Stimulated activated CD4-positive, alpha-beta T cell treated with anti-CD3 and anti-CD28 coated beads, Interleukin-12 subunit alpha, Interleukin-12 subunit beta, amount 100 ng/mL, for 48 hours (primary cell): ENCODE measurements around the gene NRIP2.

Source experiments
- DNase-seq, 3 donors: peaks; one replicate each; pipeline ENCODE4 v3.0.0-alpha.2; 2020; ENCODE audit warnings: low read depth in 2 of 3, low spot score in 1 of 3

The NRIP2 gene

DNA sequence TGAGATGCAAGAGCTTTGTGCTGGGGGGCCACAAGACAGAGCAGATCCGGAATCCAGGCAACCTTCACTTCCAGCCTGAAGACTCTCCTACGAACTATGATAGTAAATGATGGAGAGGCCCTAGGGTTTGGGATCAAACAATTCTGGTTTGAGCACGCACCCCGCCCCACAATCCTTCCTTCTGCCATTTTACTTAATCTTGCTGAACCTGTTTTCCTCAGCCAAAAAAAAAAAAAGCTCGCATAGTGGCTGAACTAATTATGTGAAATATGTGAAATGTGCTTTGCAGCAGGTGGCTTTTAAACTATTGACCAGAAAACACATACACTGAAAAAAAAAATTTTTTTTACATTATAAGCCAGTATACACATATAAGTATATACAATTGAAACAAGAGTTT, 23.0 kb downstream of the NRIP2 start:
- no peak for DNase-seq

DNA sequence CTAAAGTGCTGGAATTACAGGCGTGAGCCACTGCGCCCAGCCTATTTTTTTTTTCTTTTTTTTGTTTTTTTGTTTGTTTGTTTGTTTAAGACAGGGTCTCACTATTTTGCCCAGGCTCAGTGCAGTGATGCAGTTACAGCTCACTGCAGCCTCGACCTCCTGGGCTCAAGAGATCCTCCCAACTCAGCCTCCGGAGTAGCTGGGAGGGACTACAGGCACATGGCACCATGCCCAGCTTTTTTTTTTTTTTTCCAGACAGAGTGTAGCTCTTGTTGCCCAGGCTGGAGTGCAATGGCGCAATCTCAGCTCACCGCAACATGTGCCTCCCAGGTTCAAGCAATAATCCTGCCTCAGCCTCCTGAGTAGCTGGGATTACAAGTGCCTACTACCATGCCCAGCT, 28.1 kb downstream of the NRIP2 start:
- DNase-seq: no peak

DNA sequence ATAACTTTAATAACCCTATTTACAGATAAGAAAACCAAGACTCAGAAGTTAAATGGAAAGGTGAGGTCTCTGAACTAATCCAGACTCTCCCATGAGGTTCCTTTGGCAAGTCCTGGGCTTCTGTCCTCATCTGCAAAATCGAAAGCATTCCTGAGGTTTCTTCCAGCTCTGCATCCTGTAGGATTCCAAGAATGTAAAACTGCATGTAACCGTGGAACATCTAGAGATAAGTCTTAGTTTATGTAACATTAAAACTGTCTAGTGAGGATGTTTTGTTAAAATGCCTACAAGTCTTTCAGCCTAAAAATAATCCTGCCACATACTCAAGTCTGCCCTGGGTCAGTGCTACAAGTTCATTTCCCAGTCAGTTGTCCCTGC, 29.7 kb downstream of the NRIP2 start:
- no peak for DNase-seq

DNA sequence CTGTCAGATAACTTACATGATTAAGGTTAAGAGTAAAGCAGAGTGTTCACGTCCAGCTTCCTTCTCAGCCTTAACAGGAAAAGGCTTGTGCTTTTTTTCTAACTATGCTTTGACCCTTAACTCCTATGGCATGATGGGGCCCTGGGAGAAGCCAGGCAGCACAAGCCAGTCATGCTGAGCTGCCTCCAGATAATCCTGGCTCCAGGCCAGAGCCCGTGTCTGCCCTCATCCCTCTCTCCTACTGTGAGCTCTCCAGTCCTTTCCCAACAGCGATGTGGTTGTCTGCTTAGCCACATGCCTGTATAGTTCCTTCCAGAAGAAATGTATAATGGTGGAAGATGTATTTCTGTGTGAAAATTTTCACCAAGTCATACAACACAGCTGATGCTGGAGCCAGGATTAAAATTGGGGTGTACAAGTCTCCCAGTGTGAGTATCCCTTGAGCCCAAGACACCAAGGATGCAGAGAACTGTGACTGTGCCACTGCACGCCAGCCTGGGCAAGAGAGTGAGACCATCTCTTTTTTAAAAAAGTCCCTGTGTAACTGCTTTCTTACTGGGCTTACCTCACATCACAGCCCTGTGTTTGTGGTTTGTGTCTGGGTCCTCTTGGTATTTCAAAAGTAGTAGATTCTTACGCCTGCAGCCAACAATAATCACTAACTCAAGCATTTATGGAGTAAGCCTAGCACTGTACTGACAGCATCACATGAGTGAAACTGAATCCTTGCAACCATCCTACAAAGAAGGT, 30.3 kb downstream of the NRIP2 start:
- DNase-seq: no peak

DNA sequence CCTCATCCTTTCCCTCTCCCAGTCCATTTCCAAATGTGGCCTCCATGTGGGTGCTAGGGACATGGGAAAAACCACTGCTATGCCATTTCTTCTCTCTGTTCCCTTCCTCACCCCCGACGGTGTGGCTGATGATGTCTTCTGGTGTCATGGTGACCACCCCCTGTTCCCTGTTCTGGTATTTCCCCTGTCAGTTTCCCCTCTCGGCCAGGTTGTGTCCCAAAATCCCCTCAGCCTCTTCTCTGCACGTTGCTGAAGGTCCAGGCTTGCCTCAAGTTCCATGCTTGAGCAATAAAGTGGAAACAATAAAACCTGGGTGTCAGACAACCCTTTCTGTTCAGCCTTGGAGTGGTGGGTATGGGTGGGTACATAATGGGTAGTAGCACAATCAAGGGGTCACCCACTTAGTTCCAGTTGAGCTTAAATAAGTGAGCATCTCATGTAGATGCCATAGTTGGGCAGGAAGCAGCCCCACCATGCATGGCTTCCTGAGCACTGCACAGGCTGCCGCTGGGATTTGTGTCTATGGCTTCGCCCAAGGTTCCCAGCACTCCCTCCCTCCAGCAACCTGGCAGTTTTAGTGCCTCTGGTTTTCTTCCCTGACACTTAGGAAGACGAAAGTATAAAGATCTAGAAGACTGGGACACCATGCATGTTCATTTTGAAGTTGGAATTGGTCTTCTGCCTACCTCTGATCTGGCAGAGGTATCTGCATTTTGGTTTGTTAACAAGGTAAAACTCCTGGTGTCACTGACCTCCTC, 31.0 kb downstream of the NRIP2 start:
- no peak for DNase-seq

DNA sequence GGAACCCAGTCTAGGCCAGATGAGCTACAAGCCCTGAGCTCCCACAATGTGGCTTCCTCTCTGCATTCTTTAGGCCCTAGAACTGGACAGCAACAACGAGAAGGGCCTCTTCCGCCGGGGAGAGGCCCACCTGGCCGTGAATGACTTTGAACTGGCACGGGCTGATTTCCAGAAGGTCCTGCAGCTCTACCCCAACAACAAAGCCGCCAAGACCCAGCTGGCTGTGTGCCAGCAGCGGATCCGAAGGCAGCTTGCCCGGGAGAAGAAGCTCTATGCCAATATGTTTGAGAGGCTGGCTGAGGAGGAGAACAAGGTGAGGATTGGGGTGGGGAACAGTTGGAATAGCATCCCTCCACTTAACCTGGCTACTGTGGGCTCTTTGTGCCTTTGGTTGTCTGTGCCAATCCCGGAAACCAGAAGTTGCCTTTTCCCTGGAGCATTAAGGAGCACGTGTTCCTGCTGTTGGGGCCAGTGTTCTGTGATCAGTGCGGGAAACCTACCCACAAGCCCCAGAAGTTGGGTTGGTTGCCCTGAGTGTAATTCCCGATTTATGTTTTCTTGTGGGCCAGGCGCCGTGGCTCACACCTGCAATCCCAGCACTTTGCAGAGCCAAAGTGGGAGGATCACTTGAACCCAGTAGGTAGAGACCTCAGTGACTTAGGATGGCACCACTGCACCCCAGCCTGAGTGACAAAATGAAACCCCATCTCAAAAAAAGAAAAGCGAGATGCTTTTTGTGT, 33.6 kb downstream of the NRIP2 start:
- no peak for DNase-seq

DNA sequence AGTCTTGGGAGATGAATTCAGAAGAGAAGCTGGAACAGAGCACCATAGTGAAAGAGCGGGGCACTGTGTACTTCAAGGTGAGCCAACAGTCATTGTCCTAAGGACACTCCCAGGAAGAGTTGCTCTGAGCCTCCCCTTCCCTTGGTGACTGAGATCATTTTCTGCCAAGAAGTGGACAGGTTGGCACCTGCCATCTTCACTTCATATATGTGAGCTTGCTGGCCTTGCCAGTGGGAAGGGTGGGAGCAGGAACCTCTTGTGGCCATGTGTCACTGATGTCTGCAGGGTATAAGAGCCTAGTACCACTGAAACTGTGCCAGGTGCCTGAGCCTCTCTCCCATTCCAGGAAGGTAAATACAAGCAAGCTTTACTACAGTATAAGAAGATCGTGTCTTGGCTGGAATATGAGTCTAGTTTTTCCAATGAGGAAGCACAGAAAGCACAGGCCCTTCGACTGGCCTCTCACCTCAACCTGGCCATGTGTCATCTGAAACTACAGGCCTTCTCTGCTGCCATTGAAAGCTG, 34.7 kb downstream of the NRIP2 start:
- DNase-seq: no peak

DNA sequence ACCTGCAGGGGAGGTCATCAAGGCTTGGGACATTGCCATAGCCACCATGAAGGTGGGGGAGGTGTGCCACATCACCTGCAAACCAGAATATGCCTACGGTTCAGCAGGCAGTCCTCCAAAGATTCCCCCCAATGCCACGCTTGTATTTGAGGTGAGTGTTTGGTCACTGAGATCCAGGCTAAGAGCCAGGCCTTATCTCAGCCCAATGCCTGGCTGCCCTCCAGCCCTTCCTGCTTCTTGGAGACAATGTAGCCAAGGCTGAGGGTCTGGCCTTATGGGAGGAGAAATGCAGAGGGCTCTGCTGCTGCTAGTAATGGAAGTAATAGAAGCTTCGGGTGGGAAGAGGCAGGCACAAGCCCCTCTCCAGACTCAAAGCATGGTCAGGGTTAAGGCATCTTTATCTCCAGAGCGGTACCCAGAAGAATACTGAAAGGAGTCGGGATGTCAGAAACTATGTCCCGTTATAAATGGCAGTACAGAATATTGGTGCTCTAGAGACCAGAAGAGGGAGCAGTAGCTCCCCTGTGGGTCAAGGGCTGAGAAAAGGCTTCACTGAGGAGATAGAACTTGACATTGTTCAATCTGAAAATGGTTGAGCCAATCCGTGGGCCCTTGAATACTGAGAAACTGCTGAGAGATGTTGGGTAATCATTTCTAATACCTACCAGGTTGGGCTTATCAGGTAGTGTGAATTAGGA, 37.0 kb downstream of the NRIP2 start:
- no peak for DNase-seq

DNA sequence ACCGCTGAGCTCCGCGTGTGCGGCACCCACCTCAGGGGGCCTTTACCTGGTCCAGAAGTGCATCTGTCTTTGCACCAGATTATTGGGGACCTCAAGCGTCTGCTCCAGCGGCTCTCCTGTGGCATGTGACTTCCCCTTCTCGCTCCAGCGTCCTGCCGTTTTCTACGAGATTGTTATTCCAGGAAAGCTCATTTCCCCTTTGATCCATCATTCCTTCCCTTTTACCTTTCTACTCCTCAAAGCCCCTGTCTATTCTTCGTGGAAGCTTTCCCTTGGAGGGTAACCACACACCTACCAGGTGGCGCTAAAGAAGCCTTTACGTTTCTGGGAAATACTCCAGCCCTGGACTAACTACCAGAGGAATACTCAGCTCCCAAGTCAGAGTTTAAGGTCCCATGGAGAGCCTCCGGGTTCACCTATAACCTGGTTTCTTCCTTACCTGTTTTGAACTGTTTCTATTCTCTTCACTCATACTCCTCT, 38.6 kb downstream of the NRIP2 start:
- DNase-seq: no peak

DNA sequence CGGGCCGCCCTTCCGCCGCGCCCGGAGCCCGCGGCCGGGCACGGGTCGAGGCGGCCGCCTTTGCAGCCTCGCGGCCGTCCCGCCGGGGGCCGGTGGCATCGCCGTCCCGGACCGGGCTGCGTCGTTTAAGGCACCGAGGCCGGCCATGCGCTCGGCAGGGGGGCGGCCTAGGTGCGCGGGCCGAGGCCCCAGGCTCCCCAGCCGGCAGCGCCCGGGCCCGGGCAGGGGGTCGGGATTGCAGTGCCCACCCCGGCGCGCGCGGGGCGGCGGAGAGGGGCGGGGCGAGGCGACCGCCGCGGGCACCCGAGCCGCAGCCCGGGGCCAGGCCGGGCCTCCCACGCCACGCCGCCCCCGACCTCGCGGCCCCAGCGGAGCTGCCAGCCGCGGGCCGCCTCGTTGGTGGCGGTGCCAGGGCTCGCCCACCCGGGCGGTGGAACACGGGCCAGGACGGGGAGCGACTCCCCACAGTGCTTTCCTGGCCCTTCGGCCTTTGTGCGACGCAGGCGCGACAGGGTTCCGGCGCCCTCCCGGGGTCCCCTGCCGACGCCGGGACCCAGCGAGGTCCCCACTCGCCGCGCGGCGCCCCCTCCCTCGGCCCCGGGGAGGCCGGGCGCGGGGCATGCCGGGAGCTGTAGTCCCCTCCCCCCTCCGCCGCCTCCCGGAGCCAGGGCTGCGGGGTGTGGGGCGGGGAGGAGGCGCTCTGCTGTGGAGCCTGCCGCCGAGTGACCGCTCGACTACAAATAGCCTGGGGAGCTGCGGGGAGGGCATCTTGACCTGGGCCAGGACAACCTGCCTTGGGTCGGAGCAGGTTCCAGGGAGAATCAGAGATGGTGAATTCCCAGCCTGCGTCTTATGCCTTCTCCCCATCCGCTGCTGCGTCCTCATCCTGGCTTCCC, 39.3 kb downstream of the NRIP2 start:
- peak; percentile 32 to 64 (median 48) for DNase-seq

DNA sequence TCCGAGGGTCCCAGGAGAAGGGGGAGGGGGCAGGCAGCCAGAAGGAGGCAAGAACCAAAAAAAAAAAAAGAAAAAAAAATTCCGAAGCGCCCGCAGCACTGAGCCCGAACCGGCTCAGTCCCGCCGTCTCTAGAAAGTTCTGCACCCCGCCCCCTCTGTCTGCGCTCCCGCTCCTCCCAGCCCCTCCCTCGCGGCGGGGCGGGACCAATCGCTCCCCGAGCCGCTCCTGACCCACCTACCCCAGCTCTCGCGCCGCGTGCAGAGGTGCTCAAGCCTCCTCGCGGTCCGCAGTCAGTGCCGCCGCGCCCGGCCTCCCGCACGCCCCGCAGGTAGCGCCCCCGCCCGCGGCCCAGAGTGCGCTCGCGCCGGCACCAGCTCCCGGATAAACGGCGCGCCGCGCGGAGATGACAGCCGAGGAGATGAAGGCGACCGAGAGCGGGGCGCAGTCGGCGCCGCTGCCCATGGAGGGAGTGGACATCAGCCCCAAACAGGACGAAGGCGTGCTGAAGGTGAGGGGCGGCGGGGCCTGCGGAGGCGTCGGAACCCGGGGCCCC, 40.0 kb downstream of the NRIP2 start, which contains the start of gene FKBP4:
Gene FKBP4, plus strand, starts transcription at position 235 of the 554 bp plus-strand sequence. Its CDS starts 170 bp downstream, at position 405.
- peak; percentile 77 to 89 (median 77) for DNase-seq

DNA sequence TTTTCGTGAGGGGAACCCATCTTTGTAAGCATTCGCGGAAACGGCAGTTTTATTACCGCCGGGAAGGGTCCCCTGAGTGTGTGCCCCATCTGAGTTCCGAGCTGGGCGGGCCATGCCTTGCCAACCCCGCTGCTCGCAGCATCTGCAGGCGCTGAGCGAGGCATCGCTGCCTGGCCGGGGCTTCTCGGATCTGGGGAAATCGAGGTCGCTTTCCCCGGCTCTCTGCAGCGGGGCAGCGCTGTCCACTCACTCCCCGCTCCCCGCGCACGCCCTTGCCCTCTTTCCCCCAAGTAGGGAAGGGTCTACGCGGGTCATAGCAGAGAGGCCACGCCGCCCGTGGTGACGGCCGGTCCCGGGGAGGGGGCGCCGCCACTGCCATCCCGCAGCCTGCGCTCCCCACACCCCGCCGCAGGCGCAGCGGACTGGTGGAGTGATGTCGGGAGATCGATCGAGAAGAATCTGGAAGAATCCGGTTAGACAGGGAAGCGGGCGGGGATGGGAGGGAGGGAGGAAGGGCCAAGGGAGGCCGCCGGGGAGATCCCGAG, 40.6 kb downstream of the NRIP2 start:
- DNase-seq: peak in 2 of 3 donors; percentile 8 to 11

DNA sequence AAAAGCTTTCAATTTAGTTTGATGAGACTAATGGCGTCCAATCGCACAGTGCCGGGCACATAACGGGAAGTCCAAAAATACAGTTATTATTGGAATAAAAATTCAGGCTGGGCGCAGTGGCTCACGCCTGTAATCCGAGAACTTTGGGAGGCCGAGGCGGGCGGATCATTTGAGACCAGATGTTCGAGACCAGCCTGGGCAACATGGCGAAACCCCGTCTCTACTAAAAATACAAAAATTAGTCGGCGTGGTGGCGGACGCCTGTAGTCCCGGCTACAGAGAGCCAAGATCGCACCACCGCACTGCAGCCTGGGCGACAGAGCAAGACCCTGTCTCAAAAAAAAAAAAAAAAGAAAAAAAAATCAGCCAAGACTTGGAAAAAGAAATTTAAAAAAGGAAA, 41.3 kb downstream of the NRIP2 start:
- DNase-seq: no peak

DNA sequence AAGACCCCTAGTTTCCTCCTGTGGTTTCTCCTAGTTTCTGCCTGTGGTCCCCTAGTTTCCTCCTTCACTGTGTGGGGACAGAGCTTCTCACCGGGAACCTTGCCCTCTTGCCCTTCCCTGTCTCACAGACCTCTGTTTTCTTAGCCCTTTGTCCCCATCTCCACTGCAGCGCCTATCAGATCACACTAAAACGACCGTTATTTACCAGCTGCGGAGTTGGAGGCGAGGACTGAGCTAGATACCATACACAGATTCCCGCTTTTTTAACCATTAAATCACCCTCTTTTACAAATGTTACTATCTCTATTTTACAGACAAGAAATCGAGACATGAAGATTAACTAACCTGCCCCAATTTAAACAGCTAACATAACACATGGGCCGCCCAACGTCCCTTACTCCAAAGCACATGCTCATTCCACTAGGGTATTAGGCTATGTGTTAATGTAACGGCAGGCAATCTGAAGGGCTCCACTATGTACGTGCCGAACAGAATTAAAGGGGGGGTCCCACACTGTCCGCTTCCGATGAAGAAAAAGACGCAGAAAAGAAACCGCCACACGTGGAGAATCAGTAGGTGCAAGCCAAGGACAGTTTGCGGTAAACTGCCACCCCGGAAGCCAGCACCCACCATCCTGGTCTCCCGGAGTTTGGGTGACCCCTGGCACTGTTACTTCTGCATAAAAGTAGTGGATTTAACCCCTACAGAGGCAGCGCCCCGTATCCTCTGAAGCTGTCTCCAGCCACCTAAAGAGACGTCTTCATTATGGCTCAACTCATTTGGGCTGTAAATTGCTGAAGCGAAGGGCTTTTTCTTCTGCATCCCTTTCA, 41.9 kb downstream of the NRIP2 start:
- DNase-seq: no peak

DNA sequence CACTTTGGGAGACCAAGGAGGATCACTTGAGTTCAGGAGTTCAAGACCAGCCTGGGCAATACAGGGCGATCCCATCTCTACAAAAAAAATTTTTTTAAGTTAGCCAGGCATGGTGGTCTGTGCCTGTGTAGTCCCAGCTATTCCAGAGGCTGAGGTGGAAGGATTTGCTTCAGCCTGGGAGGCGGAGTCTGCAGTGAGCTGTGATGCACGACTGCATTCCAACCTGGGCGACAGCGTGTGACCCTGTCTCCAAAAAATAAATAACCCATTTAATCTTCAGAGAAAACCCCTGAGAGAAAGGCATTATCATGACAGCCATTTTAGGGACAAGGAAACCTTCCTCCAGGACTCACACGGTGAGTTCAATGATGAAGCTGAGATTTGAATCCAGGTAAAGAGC, 43.7 kb downstream of the NRIP2 start:
- no peak for DNase-seq

DNA sequence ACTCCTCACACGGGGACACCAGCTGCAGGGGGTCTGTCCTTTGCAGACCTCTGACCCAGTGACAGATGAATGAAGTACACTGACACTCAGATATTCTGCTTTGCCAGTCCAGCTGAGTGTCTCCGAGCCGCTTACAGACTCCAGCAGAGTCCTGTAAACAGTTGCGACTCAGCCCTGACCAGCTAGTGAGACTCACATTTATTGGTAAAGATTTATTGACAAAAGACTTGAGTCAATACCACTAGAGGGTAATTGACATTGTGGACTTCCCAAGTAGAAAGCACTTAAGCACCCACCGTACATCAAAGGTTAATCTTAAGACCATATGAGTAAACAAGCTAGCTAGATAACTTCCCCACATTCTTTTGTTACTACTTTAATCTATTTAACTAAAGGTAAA, 49.8 kb downstream of the NRIP2 start:
- DNase-seq: no peak

DNA sequence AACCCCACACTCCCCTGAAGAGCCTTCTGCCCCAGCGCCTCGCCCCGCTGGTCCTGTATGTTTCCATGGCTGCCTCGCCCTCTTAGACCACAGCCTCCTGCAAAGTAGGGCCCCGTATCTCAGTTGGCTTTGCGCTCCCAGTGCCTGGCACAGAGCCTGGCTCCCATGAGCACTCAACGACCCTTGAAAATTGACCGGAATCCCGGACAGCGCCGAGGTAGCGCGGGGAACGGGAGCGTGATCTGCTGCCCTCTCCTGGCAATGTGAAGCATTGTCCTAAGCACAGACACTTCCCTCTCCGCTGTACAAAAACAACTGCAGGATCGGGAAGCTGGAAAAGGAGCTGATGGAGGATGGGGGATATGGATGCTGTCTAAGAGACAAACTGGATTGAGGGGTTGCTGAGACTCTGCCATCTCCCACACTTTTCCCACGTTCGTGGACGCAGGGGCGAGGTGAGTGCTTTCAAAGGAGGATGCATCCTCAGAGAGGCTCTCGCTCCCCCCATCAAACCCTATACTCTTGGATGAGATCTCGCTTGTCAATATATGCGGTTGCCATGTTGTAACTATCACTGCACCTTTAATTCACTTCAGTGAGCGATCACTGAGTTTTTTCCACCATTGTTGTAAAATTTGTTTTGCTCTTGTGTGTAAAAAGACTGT, 50.8 kb downstream of the NRIP2 start:
- peak in 1 of 3 donors; percentile 27 for DNase-seq

DNA sequence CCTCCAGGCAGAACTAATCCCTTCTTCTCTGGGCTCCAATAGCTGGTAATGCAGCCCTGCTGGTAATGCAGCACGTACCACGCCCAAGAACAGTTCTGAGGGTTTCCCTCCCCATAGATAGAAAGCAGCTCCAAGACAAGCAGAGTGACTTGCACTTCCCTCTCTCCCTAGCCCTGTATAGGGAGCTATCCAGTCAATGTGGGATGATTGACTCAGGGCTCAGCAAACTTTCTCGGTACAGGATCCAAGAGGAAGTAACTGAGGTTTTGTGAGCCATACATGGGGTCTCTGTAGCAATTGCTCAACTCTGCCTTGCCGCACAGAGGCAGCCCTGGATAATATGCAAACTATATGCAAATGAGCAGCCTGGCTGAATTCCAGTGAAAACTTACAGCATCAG, 55.6 kb downstream of the NRIP2 start:
- DNase-seq: no peak
